GM21717 (cell line): ENCODE results near the gene PGM1.

ENCODE experiments used
- ATAC-seq: cut with Tn5 transposase; IDR thresholded peaks from one replicate; pipeline ENCODE4 v1.9.1; 2021; ENCODE audit warnings: mild to moderate bottlenecking, moderate library complexity; ENCODE audit not compliant: unreplicated experiment

PGM1 gene

DNA sequence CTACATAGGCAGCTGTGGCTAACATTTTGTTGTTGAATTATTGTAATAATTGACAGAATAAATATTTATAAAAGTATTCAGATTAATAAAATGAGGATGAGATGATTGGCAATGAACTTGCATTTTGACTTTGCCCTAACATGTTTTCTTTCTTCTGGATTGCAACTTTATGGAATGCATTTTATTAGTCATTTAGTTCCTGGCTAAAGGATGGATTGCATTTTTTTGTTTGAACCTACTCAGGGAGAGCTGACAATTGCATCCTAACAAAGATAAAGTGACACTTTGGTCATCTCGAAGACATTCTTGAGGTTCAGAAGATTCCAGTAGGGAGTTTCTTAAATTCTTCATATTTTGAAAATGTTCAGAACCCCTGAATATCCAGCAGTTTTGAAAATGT is 37.5 kb downstream of the PGM1 start:
- ATAC-seq, result no peak

DNA sequence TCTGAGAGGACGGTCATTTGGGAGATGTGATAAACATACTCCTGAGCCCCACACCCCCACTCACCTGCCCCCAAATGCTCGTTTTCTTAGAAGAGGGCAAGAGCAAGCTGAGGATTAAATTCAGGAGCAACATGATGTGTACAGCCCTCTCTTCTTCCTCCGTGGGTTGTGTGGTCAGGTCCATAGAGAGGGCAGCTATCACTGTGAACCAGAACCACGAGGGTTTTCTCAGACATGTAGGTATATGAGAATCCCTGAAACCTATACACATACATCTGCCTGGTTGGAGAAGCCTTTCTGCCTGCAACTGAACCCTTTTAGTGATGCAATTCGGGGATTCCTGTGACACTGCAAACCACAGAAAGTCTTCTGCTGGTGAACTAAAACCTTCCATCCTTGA is 38.9 kb downstream of the PGM1 start:
- no peak for ATAC-seq

DNA sequence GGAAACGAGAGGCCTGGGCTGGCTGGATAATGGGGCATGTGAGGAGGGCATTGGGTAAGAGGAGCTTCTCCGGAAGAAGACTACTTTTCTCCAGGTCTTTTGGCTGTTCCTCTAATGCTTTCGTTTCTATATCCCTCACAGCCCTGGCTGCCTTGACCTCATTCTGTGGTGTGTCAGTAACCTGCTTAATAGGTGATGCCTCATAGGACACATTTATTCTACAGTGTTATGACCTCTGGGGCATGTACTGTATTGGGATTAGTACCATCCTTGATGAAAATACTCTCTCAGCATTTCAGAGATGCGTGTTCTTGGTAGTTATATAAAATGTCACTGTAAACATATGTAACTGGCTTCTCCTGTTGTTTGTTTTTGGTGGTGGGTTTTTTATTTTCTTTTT is 40.1 kb downstream of the PGM1 start:
- no peak for ATAC-seq

DNA sequence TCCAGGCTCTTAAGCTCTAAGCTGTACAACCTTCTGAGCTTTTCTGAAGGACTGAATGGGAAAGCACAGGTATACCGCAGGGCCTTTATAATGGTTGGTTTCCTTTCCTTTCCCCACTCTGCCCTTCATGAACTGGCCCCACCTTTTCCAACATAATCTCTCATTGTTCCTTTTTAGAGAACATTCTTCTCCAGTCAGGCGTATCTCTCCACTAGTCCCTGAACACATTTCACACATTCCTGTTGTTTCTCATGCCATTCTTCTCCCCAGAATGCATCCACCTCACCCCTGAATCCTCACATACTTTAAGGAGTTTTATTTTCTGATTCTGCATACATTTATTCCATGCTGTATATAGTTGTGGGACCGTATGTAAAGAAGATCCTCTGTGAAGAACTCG is 41.3 kb downstream of the PGM1 start:
- no peak for ATAC-seq

DNA sequence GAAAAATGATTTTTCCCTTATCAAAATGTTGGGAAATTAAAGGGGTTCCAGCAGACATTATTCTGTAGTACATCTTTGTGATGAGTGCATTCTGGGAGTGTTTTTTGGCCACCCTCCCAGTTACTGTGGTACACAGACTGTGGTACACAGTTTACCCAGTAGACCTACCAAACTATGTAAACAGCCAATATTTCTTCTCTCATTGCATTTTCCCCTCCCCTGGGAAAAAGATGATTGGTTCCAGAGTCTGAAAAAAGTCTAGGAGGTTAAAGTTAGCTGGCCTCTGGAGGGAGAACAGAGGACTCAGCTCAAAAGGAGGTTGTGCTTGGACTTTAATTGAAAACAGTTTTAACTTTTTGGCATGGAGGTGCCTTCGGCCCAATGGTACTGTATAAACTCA is 42.5 kb downstream of the PGM1 start:
- no peak for ATAC-seq

DNA sequence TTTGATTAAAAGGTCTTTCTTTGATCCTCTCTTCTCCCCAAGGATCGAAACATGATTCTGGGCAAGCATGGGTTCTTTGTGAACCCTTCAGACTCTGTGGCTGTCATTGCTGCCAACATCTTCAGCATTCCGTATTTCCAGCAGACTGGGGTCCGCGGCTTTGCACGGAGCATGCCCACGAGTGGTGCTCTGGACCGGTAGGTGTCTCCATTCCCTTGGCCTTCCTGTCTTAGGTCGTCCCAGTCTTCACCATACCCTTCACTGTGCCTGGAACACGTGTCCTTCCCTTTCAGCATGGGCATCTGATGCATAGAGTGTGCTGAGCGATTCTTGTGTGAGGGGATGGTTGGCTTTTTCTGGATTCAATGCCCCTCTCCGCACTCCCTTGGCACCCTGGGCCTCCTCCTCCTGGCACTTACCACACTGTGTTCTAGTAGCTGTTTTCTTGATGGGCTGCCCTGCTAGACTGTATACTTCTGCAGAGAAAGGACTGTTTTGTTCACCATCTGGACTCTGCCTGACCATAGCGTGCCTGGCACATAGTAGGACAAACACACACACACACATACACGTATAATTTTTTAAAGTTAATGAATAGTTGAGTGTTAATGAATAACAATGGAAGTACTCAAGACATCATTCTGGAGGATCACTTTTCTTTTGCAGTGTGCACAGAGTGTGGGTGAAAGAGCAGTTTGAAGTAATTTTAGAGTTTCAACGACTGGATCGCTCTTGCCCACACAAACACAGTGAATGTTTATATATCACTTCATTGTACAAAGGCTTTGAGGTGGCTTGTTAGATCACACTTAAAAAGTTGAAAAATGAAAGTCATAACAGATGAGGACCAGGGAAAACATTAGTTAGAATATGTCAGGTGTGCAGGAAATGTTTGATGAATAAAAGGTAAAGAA is 43.2 kb downstream of the PGM1 start:
- no peak for ATAC-seq

DNA sequence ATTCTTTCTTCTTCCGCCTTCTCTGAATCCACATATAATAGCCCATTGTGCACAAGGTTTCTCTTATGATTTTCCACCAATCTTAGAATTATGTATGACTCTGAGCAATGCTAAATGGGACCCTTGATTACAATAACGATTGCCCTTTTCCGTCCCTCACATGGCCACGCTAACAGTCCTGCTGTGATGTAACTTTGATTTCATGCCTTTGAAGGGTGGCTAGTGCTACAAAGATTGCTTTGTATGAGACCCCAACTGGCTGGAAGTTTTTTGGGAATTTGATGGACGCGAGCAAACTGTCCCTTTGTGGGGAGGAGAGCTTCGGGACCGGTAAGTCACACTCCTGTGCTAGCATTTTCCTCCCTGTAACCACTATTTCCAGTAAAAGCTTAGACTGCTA is 45.3 kb downstream of the PGM1 start:
- ATAC-seq, result no peak

DNA sequence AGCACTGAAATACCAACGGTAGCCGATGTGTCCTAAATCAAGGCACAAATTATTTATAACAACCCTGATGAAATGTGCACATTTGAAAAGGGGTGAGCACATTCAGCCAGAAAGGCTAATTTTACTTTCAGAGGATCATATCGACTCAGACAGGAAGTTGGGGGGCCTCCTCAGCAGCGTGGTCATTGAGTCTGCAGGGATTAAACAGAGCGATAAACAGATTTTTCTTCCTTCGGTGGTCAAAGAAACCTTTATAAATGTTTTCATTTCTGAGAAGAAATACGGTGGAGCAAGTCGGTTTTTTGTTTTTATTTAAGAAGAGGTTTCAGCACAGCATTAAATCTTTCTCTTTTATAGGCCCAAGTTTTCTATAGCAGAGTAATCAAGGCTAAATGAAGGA is 45.7 kb downstream of the PGM1 start:
- ATAC-seq, result no peak

DNA sequence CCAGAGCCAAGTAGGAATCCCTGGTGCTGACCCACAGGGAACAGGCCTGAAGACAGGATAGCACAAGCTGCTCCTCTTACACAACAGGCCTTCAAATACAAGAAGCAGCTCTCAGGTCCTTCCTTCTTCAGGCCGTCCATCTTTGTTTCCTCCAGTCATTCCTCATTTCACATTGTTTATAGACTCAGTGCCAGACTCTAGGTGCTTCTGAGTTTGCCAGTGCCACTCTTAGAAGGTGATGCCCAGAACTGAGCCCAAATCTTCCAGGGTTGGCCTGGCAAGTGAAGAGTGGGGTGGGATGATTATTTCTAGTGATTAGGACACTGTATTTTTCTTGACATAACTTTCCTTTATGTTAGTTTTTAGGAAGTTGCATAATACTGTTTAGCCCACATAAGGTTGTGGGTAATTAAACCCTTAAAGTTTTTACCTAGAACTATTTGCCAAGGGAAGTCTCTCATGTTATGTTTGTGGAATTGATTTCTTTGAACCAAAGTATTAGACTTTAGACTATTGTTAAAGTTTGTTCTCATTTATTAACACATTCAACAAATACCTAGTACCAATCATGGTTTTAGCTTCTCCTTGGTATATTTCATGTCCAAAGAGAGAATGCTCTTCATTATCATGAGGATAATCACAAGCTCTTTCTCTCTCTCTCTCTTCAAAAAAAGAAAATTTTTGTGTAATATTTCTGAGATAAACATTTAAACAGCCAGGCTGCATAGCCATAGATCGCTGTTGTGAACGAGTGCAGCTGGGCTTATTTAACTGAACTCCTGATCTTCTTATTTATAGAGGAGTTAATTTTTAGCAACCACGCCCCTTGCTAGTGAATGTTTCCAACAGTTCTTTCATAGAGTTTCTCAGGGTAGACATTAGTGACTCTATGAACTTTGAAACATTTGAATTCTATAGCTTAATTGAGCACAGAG is 47.7 kb downstream of the PGM1 start:
- ATAC-seq, result no peak

DNA sequence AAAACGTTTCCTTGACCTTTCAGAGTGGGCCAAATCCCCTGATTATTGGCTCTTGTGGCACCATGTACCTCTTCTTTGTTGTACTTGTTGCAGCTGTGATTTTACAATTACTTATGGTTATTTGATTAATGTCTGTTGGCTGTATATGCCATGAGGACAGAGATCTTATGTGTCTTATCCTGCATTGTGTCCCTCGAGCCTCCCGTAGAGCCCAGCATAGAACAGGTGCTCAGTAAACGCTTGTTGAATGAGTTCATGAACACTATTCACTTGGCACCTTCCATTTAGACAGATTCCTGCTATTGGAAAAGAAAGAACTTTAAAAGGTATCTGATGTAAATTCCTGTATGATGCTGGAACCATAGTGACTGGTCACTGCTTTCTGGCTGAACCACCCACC is 48.4 kb downstream of the PGM1 start:
- no peak for ATAC-seq

DNA sequence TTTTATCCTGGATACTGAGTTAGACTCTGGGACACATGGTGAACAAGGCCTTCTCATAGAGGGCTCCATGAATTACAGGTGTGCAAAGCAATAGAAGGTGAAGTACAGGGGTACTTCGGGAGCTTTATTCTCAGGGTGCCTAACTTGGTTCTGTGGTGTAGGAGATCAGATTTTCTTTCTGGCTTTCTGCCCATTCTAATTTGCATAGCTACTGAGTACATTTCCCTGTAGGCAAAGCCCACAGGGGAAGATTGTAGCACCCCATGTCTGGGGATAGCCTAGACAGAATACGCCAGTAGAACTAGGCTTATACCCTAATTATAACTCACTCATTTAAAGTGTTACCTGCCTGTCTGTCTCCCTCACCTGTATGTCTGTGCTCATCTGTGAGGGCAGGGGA is 49.7 kb downstream of the PGM1 start:
- no peak for ATAC-seq

DNA sequence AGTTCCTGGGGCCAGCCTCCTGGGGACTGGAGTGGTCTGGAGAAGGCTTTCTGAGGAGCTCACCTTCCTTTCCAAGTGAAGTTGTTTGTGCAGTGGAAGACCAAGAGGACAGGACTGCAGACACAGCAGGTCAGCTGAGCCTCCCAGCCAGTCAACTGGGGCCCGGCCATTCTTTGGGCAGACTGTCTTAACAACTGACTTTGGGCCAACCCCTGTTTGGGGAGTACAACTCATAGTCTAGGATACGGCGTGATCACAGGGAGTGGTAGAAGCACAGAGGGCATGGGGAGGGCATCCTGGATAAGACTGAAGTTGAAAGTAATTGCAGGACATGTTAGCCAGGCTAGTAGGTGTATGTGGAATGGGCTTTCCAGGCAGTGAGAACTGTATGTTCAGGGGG is 50.3 kb downstream of the PGM1 start:
- no peak for ATAC-seq

DNA sequence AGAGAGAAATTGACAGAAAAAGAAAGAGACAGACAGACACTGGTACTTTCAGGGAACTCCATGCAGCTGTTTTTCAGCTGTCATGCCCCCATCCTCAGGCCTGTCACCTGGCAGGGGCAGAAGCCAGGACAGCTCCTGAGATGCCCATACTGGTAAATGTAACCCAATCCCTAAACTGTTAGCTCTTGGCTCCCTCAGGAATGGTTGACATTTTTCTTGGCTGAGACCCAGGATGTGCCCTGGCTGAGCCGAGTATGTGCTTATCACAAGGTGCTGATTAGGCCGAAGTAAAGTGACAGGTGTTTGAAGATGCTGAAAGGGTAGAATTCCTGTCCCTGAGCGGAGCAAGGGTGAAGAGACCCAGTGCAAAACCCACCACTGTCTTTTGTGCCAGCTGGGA is 50.7 kb downstream of the PGM1 start:
- no peak for ATAC-seq

DNA sequence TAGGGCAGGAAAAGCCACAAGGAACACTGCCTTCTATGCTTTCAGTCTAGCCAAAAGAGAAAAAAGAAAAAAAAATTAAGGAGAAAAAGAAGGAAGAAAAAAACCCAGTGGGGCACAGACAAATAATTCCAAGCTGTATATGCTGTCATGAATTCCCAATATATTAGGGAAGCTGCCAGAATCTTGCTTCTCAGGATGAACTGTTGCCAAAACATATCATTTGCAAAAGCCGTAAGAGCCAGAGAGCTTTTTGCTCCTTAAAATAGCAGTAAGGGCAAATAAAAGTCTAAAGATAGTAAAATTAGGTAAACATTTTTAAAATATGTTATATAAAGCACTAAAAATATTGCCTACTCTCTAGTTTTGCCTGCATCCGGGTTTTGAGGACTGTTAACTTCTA is 52.1 kb downstream of the PGM1 start:
- no peak for ATAC-seq

DNA sequence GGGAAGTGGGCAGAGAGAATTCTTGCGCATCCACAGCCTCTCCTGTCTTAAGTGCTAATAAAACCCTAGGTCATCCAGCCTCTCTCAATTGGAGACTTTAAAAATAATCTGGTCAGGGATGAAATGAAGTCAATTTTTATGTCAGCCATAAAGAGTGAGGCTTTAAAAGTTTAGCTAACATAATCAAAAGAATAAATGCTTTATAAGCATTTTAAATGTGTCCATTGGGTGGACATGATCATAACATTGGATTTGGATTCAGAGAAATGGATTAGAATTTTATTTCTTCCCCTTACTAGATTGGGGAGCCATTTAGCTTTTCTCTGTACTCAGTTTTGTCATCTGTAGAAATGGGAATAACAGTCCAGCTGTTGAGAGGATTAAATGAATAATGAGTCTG is 55.5 kb downstream of the PGM1 start:
- no peak for ATAC-seq

DNA sequence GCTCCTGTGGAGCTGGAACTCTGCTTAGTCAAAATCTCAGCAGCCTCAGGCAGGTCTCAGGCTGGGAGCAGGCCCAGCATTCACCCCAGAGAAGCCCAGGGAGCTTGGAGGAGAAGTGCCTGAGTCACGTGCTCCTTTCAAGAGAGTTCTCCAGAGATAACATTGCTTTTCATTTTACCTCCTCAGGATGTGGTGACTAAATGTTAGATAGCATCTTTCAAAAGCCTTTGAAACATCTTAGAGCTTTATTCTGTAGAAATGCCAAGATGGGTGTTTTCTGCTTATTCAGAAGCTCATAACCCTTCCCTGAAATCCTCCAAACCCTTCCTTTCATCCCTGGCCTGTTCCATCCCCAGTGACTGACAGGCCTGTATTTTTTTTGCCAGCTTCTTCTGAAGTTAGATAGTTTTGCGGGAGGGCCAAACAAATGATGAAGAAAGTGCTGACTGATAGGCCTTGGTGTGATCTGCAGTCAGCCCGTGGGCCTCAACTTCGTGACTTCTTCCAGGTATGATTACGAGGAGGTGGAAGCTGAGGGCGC is 58.0 kb downstream of the PGM1 start:
- no peak for ATAC-seq

DNA sequence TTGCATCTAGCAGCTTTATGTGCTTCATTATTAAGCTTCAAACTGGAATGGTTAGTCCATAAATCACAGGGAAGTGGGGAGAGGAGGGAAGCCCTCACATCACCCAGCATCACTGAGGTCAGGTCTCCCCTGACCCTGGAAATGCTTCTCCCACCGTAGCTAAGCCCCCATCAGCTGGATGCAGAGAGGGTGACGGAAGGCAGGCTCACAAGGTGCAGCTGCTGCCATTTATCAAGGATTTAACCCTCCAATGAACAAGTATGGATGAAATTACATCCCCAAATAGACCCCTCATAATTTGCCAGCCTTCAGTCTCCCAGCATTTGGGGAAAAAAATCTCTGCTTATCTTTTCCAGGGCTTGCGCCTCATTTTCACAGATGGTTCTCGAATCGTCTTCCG is 60.8 kb downstream of the PGM1 start:
- no peak for ATAC-seq

DNA sequence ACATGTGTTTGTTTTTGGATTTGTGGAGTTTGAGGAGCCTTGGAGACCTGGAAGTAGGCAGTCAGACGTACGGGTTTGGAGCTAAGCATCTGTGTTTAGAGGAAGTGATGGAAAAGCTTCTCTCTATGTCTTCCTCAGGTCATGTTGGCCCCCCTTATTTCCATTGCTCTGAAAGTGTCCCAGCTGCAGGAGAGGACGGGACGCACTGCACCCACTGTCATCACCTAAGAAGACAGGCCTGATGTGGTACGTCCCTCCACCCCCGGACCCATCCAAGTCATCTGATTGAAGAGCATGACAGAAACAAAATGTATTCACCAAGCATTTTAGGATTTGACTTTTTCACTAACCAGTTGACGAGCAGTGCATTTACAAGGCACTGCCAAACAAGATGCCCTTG is 66.2 kb downstream of the PGM1 start:
- ATAC-seq, result no peak

DNA sequence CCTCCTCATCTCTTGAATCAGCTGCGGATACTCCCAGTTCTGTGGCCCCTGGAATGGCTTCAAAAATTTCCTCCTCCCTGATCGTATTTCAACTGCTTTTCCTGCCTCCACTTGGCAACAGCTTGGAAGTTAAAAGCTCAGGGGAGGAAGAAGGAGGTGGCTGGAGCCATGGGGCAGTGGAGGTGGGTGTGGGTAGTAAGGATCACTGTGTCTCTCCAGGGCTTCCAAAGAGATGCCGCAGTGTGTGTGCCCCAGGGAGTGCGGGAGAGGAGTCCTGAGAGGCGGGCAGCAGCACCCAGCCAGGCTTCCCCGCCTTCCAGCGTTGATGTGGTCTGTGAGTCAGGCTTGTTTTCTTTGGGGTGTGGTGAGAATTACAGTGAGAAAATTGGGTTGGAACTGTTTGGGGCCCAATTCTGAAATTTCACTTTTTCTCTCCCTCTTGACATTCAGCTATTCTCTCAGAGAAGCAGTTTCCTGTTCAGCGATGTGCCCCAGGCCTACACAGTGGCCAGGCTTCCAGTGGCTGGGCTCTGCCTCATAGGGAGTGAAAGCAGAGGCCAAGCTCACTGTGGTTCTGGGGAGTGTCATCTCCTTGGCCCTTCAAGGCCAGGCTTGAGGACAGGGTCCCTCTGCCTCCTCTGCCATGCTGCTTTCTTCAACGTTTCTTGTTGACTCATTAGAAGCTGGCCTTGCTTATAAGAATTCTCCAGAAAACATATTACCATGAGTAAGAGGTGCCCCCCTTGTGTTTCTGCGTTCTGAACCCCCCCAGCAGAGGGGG is 69.0 kb downstream of the PGM1 start:
- ATAC-seq, result no peak

DNA sequence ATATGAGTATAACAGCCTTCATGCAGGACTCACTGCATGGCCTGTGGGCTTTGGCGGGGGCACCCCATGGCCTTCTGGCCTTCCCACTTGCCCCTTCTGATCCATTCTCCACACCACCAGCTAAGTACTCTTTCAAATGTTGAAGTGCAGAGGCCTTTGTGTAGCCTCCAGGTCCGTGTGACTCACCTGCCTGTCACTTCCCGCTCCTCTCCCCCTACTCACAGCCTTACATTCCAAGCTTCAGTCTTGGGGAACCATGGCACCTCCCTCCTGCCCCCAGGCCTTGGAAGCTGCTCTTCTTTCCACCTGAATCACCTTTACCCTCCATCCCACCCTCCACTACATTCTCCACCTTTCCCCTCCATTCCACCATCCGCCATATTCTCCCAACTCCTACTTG is 69.6 kb downstream of the PGM1 start:
- ATAC-seq, result no peak

DNA sequence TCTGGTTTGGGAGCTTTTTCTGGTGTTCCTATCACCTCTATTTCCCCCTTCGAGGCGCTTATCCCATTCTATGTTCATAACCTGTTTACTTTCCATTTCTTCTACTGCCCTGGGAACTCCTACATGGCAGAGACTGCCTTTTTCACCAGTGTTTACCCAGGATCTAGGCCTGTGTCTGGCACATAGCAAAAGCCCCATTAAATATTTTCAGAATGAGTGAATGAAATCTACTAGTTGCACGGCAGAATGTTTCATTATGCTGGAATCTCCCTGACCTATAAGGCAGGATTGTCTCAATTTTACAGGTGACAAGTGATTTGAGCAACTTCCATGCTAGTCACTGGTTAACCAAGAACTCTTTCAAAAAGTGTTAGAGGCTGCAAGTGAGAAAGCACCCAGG is 70.1 kb downstream of the PGM1 start:
- ATAC-seq, result no peak
